ENCODE data around the gene TEX22. TPM values are rescaled to one million over a fixed set of nuclear protein-coding genes. Genes with fewer than 3 reads are reported as not detected.

The TEX22 gene
- total and polyA plus RNA-seq, 9 donors: 0.11 to 5.1 (median 2.5) TPM; not detected in 1

GRCh38 chr14:105401699-105402098, 3.4 kb downstream of the TEX22 start:
- Histone ChIP-seq H3K36me3 (no peaks in the 10 kb centered on the region), H3K4me3 (no peak overlapping the region), H3K27ac (no peak overlapping the region), H3K4me1 (ENCODE audit: insufficient read depth) (peaks cover 13% of the 10 kb centered on the region), H3K9me3 (no peaks in the 10 kb centered on the region), H3K27me3 (no peaks in the 10 kb centered on the region)
- DNase-seq: no peak
- TF ChIP-seq POLR2A (IDR thresholded peaks at IDR 0.05): no peak
- intact Hi-C loops (cut with DNase I): no loop called here
- WGBS, 3 donors: 95 to 98% (median 97%) methylated on average over 9 of the region's 9 CpGs

- DNase-seq: no peak
- intact Hi-C loops (cut with DNase I): no loop called here
- WGBS, 3 donors: 75 to 79% (median 78%) methylated on average over 13 of the region's 13 CpGs
- TF ChIP-seq EP300 (IDR thresholded peaks at IDR 0.05) (no peak), CTCF (IDR thresholded peaks at IDR 0.05) (no peak)
- peaks cover 2% of the 10 kb centered on the region for H3K4me1 ChIP-seq (ENCODE audit: insufficient read depth)
- H3K4me3 ChIP-seq: no peak overlapping the region
- no peaks in the 10 kb centered on the region for H3K27me3 ChIP-seq
- no peaks in the 10 kb centered on the region for H3K36me3 ChIP-seq
- H3K9me3 ChIP-seq: no peaks in the 10 kb centered on the region
- H3K27ac ChIP-seq: no peak overlapping the region
These were observed 10.3 kb downstream of the TEX22 start for GRCh38 chr14:105408592-105408991.

GRCh38 chr14:105409364-105409763, 11.0 kb downstream of the TEX22 start:
- no peak for DNase-seq
- intact Hi-C loops (cut with DNase I): no loop called here

GRCh38 chr14:105410642-105411016, 12.3 kb downstream of the TEX22 start:
- Histone ChIP-seq H3K9me3 (no peaks in the 10 kb centered on the region), H3K4me1 (ENCODE audit: insufficient read depth) (peaks cover 4% of the 10 kb centered on the region), H3K27me3 (no peaks in the 10 kb centered on the region), H3K27ac (no peak overlapping the region), H3K36me3 (no peaks in the 10 kb centered on the region), H3K4me3 (no peak overlapping the region)
- WGBS, 3 donors: 25 to 32% (median 31%) methylated on average over 5 of the region's 5 CpGs
- intact Hi-C loops (cut with DNase I): loop anchor here in 1 of 4 donors (10.0 kb wide), 1 partner anchor 64 kb away; the partner anchor contains the start of gene CRIP2
- TF ChIP-seq POLR2A (IDR thresholded peaks at IDR 0.05): no peak
- DNase-seq: peak in 1 of 5 donors; percentile 16

More at GRCh38 chr14:105409364-105409763, 11.0 kb downstream of the TEX22 start:
- no peak overlapping the region for H3K27ac ChIP-seq
- 61 to 70% (median 68%) methylated on average over 3 of the region's 3 CpGs for WGBS, 3 donors
- no peak for TF ChIP-seq CTCF (IDR thresholded peaks at IDR 0.05)
- no peak for TF ChIP-seq POLR2A (IDR thresholded peaks at IDR 0.05)
- TF ChIP-seq EP300 (IDR thresholded peaks at IDR 0.05): no peak
- no peaks in the 10 kb centered on the region for H3K36me3 ChIP-seq
- H3K4me3 ChIP-seq: no peak overlapping the region
- H3K27me3 ChIP-seq: no peaks in the 10 kb centered on the region
- H3K9me3 ChIP-seq: no peaks in the 10 kb centered on the region
- H3K4me1 ChIP-seq (ENCODE audit: insufficient read depth): peaks cover 2% of the 10 kb centered on the region

GRCh38 chr14:105411017-105411941, 12.9 kb downstream of the TEX22 start:
- H3K27ac ChIP-seq: no peak overlapping the region
- intact Hi-C loops (cut with DNase I): loop anchor here in 1 of 4 donors (10.0 kb wide), 1 partner anchor 64 kb away; the partner anchor contains the start of gene CRIP2

More at GRCh38 chr14:105411017-105411941, 12.9 kb downstream of the TEX22 start:
- Histone ChIP-seq H3K27me3 (no peaks in the 10 kb centered on the region), H3K4me1 (ENCODE audit: insufficient read depth) (peaks cover 4% of the 10 kb centered on the region), H3K36me3 (no peaks in the 10 kb centered on the region), H3K4me3 (no peak overlapping the region), H3K9me3 (no peaks in the 10 kb centered on the region)
- TF ChIP-seq POLR2A (IDR thresholded peaks at IDR 0.05): no peak
- TF ChIP-seq CTCF (IDR thresholded peaks at IDR 0.05): no peak
- TF ChIP-seq EP300 (IDR thresholded peaks at IDR 0.05): no peak
- DNase-seq: peak in 2 of 5 donors; percentile 45 to 54
- WGBS, 3 donors: 5 to 6% (median 6%) methylated on average over 56 to 84 of the region's 86 CpGs

Measured in ovary (tissue), 9 donors.